GM21526 (cell line): ENCODE results near the gene MGRN1.

ENCODE experiments used
- ATAC-seq: cut with Tn5 transposase; IDR thresholded peaks from one replicate; pipeline ENCODE4 v1.9.1; 2021; ENCODE audit warnings: moderate library complexity; ENCODE audit not compliant: unreplicated experiment, low FRiP score

The MGRN1 gene

DNA sequence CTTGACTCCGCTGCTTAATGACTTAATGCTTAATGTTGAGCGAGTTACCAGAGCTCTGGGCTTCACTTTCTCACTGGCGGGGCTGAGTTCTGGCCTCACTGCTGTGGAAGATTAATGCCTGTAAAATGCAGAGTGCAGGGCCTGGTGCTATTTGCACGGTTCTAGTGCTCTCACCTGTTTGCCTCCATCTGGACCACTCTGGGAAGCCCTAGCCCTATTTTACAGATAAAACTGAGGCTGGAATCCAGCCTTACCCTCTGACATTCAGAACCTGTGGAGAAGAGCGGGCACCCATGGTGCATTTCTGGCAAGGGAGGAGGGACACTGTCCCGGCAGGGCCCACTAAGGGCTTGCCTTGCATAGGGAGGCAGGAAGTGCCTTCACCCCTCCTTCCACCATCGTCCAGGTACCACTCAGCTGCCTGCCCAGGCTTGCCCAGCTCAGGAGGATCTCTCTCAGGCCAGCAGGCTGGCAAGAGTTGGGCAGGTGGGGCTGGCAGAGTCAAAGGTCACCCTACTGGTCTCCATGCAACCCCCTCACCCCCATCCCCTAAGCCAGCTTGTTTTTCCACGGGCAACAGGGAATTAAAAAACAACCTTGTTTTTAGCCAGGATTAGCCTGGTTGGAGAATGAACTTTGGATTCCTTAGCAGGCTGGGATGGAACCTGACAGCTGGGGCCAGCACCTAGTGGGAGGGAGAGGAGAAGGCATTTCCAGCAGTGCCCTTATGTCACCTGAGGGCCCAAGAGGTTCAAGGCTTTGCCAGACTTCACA, 5.8 kb upstream of the MGRN1 start:
- ATAC-seq = no peak

DNA sequence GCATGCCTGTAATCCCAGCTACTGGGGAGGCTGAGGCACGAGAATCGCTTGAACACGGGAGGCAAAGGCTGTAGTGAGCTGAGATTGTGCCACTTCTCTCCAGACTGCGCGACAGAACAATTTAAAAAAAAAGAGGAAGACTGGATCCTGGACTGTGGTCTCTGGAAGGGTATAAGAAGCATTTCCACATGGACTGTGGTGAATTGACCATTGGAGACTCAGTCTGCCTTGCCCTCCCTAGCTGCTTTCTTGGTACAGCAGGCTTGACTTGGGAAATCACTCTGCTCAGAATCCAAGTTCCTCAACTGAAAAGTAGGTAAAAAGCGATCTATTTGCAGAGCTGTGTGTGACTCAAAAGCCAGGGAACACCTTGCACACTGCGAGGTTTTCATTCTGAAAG, 1.0 kb upstream of the MGRN1 start:
- no peak for ATAC-seq

DNA sequence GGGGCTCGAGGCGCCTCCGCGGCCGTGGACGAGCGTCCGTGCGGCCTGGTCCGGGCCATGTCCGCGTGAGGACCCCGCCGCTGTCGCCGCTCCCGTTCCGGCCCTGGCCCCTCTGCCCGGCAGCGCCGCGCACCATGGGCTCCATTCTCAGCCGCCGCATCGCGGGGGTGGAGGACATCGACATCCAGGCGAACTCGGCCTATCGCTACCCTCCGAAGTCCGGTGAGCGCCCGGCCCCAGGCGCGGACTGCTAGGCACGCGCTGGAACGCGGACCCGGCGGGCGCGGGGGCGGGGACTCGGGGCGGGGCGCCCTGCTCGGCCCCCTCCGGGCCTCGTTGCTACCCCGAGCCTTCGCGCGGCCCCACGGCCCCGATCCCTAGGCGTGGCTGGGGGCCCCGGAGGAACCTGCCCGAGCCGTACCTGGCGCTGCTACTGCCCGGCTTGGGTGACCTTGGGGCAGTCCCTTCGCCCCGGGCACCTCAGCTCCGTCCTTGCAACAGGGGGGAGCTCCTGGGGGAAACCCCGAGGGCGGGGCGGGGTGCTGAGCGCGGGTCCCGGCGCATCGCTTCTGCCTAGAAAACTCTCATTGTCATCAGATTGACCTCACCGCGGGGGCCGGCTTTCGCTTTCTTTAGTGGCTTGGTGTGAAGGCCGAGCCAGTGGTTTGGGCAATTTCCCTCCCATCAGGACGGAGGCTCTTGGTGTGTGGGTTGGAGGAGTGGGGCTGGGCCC, 367 bp downstream of the MGRN1 start:
- ATAC-seq = peak; percentile 57

DNA sequence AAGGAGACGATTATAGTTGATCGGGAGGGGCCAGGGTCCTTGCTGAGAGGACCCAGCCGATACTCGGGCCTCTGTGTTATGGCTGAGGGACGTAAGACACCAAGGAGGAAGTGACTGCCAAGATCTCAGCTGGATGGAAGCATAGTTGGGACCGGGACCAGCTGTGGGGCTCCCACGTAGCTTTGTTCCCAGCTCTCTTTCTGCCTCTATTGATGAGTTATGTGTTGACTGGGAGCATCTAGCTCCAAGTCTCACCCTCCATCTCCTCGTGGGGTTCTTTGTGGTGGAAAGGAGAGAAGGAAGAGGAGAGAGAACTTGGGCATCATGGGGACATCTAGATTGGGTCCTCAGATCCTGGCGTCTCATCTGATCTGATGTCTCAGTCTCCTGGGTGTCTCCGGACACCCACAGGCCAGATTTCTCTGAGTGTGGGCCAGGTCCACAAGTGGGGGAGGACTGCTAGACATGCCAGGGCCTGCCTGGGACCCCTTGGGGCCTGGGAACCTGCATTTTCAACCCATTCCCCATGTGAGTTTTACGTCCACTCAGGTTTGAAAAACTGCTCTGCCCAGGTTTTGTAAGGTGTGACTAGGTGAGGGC, 1.0 kb downstream of the MGRN1 start:
- peak; percentile 27 for ATAC-seq

DNA sequence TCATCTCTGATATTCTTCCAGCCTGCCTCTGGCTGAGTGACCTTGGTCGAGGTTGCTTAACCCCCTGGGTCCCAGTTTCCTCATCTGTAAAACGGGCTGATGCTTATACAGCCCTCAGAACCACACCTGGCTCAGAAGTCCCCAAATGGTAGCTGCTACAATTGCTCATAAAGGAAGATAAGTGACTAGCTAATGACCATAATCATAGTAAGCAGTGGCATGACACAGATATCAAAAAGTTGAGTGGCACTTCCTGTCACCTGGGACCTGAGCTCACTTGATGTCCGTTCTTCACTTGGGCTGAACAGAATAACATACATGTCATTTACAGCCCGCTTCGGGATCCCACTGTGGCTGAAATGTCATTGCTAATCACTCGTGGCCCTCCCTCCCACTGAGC, 1.8 kb downstream of the MGRN1 start:
- ATAC-seq = no peak

DNA sequence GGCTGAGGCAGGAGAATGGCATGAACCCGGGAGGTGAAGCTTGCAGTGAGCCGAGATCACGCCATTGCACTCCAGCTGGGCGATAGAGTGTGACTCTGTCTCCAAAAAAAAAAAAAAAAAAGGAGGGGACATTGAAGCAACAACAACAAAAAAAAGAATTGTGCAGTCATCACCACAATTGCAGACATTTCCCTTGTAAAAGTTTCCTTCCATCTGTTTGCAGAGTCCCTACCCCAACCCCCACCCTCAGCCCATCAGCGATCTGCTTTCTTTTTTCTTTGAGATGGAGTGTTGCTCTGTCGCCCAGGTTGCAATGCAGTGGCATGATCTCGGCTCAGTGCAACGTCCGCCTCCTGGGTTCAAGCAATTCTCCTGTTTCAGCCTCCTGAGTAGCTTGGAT, 3.7 kb downstream of the MGRN1 start:
- ATAC-seq = no peak

DNA sequence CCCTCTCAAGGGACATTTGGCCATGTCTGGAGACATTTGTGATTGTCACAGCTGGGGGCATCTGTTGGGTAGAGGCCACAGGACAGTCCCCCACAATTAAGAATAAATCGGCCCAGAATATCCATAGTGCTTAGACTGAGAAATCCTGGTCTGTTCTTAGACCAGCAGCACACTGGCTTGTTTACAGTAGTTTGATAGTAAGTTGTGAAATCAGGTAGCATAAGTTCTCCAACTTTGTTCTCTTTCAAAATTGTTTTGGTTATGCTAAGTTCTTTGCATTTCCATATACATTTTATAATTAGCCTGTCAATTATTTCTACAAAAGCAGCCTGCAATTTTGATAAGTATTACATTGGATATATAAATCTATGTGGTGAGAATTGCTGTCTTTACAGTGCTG, 6.8 kb downstream of the MGRN1 start:
- no peak for ATAC-seq

DNA sequence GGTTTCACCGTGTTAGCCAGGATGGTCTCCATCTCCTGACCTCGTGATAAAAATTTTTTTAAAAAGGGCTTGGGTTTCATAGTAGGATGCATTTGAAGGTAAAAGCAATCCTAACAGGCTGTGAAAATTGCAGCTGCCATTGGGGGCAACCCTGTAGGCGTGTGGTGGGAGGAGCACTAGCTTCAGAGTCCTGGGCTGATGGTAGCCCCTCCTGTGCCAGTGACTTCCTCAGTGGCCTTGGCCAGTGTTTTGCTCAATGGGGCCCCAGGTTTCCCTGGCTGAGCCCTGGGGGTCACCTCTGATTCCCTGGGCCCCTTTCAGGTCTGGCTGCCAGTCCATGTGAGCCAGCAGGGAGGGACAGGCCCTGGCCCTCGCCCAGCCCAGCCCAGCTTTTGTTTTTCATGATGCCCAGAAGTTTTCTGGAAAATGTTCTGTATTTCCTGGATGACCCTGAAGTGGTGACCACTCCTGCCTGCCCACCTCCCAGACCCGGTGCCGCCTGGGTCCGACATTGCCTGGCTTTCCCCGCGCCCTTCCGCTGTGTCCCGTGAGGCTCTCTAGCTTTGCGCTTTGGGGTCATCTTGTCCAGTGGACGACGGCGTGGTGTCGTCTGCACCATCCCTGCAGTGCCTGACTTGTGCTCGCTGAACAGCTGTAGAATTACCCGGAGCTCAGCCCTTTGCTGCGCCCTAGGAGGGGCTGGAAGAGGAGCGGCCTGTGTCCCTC, 9.4 kb downstream of the MGRN1 start:
- ATAC-seq = no peak

DNA sequence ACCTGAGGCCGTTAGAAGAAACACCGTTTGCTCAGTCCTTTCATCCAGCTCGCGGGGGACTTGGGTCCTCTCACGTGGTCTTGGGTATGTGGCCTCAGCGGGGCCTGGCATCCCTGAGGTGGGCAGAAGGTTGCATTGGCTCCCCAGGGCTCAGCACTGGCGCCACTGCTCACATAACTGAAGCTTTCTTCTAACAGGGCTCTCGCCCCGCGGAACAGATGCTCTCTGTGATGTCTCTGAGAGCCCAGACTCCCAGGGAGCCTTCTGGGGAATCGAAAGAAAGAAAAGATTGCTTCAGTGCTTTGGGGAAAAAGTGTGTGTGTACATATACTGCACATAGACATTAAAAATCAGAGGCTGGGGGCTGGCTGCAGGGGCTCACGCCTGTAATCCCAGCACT, 10.1 kb downstream of the MGRN1 start:
- no peak for ATAC-seq

DNA sequence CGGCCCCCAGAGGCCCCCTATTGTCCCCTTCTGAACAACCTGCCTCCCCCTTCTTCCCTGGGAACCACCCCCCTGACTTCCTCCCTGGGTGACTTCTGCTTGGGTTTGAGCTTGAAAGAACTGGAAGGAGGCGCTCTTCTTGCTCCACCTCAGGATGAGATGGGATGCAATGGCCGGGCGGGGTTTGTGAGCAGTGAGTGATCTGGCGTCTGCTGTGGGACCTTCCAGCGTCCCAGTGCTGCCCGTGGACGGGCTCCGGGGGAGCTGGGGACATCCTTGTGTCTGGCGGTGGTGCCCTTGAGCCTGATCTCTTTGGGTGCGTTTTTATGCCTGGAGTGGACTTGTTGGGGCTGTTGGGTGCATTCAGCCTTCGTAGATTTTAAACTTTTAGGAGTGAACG, 11.6 kb downstream of the MGRN1 start:
- ATAC-seq = no peak

DNA sequence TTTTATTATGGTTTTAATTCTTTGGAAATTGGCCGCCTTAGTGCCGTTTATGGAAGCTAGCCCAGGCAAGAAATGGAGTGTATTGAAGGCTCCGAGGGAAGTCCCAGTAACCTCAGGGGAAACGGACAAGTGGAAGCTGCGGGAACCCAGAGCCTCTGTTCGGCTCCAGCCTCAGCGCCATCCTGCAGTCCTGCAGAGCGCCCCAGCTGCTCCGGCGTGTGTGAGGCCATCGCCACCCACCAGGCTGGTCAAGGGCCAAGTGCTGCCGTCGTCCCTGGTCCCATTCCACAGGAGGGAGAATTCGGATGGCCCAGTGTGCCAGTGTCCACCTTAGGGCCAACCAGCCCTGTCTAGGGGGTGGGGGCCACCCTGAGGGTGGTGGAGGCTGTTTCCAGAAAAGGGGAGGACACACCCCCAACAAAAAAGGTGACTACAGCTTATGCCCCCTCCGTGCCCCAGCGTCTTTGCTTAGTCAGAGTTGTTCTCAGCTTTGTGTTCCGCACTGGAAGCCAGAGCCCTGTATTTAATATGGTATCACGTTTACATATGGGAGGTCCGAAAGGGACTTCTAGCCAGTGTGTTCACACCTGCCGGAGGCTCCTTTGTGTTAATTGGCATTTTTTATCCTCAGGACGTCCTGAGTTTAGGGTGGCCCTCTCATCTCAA, 13.0 kb downstream of the MGRN1 start:
- no peak for ATAC-seq

DNA sequence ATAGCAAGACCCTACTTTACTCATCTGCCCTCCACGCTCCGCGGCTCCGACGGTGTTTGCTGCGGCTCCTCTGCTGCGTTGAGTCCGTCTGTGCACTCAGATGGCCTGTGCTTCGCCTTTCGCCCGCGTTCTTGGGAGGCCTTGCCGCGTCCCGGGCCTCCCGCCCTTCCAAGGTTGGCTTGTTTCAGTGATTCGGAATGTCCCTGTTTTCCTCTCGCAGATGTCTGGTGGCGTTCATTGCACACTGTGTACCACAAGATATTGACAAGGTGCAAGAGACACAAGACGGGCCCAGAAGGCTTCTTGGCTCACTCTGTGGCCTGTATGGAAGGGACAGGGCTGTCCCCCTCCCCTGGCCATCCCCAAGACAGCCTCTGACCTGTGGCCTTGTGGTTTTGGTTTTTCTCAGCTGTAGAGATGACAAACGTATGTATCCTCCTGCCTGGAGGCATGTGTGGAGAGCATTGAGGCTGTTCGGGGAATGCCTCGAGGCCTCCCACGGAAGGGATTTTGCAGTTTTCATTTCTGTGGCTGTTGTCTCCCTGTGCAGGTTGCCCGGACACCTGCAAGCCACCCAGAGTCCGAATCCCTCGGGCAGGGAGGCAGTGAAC, 15.4 kb downstream of the MGRN1 start:
- no peak for ATAC-seq

DNA sequence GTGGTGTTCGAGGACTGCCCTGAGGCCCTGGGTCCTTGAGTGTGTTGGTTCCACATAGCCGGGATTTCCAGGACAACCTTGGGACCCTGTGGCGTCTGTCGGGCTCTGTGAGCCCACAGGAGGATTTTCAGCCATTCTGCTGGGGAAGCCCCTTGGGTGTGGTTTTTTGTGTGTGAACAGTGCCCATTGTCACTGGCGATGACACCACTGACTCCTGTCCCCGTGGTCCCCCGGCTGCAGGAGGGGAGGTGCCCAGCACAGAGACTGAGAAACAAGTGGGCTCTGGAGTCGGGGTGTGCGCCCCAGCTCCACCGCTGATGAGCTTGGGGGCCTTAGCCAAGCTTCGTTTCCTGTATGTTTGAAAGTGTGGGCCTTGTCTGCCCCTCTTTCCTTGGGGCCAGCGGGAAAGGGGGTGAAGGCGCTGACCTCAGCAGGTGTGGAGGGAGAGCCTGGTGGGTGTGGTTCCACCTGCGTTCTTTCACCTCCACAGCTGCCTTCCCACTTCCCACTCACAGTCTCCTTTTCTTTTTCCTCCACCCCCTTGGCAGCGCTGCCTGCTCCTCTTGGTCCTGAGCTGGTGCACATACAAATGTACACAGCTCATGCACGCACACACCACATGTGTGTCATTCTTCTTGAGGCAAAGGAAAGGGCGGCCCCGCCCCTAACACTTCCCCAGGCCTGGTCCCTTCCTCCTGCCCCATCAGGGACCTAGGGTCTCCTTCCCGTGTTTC, 16.1 kb downstream of the MGRN1 start:
- no peak for ATAC-seq

DNA sequence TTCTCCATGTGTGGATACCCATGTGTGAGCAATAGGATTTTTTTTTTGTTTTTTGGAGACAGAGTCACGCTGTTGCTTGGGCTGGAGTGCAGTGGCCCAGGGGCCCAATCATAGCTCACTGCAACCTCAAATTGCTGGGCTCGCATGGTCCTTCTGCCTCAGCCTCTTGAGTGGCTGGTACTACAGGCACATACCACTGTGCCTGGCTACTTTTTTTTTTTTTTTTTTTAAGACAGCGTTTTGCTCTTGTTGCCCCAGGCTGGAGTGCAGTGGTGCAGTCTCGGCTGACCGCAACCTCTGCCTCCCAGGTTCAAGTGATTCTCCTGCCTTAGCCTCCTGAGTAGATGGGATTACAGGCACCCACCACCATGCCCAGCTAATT, 16.7 kb downstream of the MGRN1 start:
- no peak for ATAC-seq

DNA sequence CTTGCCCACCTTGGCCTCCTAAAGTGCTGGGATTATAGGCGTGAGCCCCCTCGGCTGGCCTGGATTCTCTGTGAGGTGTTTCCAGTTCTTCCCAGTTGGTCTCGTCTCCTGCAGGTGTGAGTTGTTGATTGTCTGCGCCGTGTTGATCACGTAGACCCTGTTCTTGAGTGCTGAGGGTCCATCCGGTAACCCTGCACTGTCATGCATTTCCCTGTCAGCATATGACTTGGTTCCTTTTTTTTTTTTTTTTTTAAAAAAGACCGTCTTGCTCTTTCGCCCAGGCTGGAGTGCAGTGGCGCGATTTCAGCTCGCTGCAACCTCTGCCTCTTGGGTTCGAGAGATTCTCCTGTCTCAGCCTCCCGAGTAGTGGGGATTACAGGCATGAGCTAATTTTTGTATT, 17.3 kb downstream of the MGRN1 start:
- no peak for ATAC-seq

DNA sequence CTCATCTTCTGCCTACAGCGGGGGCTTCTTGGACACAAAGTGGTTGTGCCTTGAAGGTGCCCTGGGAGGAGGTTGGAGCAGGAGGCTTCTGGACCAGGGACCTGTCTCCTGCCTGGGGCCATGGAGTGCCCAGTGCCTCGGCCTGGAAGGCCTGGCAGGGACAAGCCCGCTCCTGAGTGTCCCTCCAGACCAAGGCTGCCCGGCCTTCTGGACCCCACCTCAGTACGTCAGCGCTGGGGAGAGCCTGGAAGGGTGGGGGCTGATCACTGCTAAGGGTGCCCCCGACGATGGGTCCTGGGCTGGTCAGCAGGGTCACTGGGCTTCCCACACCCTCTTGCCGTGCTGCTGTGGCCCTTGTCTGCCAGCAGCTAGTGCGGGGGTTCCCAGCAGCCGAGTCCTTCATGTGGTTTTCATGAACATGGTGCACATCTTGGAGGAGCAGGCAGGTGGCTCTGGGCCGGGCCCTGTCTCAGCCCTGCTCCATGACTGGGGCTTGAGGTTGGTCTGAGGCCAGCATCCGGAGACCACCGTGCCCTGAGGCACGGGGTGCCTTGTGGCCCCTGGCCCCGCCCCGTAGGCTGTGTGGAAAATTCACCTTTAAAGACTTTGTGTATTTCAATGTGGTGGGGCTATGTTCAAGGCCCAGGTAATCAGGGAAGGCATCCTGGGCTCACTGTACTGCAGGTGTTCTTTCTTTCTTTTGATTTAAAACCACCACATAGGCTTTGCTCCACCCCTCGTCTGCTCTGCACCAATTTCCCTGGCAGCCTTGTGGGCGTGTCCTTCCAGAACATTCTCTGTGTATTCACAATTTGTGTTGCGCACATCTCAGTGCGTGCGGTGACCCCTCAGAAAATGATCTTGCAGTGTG, 22.4 kb downstream of the MGRN1 start:
- no peak for ATAC-seq

DNA sequence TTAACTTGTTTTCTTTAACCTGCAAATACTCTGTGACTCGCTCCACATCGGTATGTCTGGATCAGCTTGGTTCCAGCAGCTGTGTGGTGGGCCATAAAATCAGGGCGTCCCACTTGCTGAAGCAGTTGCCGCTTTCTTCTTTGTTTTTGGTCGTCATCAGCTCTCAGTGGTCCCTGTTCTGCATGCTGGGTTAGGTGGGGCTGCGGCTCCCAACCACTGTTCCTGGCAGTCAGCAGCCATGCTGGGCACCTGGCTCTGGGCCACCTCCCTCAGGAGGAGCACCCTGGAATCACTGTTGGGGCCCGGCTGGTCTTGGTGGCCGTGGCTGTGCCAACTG, 23.0 kb downstream of the MGRN1 start:
- ATAC-seq = no peak

DNA sequence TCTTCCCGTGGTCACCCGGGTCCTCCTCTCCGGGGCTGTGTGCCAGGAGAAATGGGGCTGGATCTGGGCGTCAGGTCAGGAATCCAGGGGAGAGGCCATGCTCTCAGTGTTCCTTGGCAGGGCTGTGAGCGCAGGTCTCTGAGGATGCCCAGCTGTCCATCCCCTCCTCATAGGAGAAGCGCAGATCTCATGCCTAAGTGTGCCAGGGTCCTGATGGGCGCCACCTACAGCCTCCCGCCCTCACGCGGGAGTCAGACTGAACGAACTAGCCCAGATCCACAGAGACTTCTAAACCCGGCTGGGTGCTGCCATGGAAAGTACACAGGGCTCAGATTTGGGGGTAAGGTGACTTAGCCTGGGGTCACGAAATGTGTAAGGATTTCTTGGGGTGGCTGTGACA, 24.3 kb downstream of the MGRN1 start:
- no peak for ATAC-seq
